HG03060 (cell line): Measurements from ENCODE around the gene MICAL3.

Experiments used
- ATAC-seq: cut with Tn5 transposase; IDR thresholded peaks from one replicate; pipeline ENCODE4 v1.9.1; 2021; ENCODE audit warnings: low read depth, moderate number of reproducible peaks; ENCODE audit not compliant: unreplicated experiment

Gene MICAL3

DNA sequence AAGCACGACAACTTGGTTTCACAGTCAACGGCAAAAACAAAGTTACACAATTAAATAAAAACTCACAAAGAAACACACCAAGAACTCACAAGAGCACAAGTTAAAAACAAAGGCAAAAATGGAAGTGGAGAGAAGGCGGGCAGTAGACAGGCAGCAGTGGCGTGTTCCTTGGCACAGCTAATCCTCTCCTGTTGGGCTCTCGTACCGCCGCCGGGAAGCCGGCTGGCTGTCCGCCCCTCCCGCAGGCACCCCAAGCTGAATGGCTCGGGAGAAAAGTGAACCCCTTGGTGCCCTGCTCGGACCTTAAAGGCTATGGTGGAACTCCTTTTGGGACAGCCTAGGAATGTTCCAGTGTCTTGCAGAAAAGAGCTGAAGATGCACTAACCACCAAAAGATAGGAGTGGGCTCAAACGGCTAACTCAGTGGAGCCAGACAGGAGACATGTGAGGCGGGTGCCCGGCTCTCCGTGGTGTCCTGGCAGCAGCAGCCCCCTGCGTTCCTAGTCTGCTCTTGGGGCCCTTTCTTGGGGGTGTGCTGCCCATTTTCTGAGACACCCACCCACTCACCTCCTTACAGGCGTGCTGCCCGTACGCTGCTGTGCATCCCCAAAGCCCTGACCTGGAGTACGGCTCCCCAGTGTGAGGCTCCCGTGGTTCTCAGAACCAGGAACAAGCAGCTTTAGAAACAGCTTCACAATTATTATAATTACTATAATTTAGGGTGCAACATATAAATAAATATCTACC lies 164.0 kb downstream of the MICAL3 start:
- no peak for ATAC-seq

DNA sequence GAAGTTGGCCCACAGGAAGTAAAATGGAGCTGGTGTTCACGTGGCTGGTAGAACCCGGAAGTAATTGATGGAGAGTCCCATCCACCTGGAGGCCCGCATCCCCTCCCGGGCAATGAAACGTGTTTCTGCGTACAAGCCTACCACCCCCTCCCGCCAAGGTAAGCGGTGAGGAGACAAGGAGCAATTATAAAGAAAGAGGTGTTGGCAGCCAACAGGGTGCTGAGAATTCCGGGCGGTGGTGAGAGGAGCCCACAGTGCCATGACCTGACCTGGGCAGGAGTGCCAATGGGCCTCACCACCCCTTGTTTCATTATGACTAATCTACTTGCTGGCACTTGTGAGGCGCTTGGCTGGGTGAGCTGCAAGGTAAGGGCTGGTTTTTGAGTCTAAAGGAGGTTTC lies 166.3 kb downstream of the MICAL3 start:
- ATAC-seq: no peak

DNA sequence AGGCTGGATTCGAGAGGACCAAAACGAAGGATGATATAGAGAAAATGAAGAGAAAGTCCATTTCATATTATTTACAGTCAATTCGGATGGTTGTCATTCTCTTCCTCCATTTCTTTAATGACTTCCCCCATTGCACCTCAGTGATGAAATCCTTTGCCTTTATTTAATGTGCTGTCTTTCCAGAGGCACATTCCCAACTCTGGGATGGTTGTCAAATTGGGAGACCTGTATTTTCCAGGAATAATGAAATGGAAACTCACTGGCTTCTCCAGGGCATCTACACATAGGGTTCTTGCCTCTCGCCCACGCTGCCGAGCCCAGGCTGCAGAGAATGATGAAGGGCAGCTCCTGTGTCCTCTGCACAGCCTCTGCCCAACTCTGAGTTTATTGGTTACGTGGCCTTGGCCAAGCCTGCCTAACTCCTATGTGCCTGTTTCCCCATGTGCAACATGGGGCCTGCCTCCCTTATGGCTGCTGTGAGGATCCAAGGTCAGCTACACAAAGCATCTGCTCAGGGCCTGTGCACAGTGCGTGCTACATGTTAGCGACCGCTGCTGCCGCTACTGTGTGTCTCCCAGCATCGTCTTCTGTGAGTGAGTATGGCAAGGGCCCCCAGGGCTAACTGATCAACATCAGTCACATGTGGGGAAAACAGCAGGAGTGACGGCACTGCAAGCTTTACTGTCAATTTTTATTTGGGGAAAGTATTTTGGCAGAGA lies 168.6 kb downstream of the MICAL3 start:
- ATAC-seq: no peak

DNA sequence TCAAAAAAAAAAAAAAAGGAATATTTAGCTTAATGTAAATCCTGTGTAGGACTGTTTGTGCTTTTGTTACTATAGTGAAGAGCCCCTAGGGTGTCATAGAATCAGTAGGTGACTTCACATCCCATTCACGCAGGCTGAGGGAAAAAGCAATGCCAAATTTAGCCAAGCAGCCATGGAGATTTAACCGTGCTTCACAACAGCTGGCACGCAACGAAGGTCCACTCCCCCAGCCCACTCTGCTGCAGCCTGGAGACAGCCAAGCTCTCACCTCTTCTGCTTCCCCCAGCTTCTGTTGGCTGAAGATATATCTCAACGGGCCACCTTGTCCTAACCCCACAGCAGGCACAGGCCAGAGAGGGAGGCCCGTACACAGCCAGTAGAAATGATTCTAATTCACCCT lies 171.3 kb downstream of the MICAL3 start:
- no peak for ATAC-seq

DNA sequence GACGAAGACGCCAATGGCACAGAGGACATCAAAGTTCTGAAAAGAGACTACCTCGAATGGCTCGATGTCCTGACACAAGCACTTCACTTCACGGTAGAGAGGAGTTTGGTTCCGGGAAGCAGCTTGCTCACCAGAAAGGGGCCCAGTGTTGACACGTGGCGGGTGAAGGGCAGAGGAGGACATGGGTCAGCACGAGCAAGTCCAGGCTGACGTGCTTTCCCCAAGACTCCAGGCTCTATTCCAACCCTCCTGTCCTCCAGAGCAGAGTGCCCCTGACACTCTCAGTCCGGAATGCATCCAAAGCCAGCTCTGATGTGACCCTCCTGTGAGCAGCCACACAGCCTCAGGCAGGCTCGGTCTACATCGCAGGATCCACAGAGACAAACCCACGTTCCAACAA lies 172.6 kb downstream of the MICAL3 start:
- ATAC-seq: no peak

DNA sequence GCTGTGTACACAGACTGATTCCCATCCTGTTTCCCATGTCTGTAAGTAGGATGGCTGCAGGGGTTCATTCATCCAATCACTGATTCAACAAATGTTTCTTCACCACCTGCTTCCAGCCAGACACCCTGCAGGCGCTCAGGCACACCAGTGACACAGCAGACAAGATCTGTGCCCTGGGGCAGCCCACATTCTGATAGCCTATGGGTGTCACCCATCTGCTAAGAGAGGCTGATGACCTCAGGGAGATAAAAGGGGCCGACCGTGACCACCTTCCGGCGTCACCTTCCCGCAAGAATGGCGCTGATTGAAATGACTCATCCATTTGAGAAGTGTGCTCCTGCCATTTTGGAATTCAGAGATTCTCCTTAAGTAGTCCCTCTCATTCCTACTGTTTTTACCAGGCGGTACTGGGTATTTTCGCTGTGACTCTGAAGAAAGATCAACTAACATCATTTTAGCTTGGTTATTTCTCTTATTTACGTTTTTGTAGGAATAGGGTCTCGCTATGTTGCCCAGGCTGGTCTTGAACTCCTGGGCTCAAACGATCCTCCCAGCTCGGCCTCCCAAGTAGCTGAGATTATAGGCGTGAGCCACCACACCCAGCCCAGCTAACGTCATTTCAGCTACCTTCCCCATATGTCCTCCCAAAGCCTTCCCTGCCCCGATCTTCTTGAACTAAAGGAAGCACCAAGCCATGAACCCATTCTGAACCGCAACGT lies 176.8 kb downstream of the MICAL3 start:
- ATAC-seq: no peak

DNA sequence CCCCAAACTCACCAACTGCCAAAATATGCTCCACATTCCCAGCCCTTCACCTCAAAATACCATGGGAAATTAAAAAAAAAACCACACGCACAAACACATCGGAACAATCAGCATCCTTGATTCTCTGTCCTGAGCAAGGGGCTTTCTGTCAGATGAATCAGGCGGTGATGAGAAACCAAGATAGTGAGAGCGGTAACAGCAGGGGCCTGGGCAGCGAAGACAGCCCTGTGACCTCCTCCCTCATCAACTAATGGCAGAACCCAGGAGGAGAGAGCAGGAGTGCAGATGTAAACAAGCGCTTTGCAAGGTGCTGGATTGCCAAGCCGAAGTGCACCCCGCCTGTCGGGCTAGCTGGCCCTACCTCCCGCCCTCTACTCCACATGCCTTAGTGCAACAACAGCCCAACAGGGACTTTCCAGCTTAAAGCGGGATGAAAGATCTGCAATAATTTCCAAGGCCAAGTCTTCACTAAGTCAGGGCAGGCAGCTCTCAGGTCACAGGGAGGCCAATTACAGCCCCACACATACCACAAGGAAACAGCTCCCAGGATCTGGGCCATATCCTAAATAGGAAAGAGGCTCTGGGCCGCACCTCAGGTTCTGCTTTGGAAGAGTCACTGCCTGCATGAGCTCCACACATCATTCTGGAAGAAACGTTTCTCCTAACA lies 177.9 kb downstream of the MICAL3 start:
- no peak for ATAC-seq

DNA sequence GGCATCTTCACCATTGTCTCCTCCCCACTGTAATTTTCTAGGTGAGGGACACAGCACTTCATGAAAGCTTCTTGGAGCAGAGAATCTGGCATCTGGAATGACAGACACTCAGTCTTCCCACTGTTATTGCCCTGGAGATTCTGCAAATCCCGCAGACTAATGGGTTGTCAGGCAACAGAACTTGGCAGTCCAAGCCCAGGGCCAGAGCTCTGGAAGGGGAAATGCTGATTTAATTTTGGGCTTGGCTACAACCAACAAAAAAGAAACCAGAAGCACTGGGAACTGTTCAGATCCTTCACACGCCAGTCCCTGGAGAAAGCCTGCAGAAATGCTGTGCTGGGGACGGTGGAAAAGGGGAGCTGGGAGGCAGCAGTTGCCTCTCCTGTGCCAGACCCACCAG lies 178.6 kb downstream of the MICAL3 start:
- ATAC-seq: no peak

DNA sequence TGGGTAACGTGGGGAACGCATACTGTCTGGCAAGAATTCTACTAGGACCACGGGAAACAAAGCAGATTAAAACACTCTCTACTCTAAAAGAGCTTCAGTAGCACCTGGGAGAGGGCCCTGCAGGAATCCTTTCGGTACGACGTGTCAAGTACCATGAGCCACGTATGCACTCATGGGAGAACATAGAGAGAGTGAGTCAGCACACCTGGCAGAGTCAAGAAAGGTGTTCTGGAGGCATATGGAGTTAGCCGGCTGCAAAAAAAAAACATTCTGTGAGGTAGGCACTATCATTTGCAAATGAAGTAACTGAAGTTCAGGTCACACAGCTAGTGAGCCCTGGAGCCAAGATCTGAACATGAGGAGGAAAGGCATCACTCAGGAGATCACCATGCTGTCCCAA lies 179.0 kb downstream of the MICAL3 start:
- no peak for ATAC-seq

DNA sequence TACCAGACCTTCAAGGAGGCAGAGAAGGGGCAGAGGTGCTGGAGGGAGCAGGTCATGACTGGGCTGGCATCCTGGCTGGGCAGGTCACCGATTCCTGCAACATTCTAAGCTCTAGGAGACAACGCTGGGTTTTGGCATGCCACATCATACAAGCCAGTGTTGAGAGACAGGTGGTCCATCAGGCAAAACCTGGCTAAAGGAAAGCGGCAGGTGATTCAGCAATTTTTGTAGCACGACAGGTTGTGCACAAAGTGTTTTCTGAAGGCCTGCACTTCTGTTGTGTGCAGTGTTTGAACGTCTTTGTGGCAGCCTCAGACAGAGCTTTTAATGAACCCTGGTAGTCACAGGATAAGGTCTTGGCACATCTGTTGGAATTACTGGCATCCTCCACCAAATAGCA lies 180.2 kb downstream of the MICAL3 start:
- ATAC-seq: no peak

DNA sequence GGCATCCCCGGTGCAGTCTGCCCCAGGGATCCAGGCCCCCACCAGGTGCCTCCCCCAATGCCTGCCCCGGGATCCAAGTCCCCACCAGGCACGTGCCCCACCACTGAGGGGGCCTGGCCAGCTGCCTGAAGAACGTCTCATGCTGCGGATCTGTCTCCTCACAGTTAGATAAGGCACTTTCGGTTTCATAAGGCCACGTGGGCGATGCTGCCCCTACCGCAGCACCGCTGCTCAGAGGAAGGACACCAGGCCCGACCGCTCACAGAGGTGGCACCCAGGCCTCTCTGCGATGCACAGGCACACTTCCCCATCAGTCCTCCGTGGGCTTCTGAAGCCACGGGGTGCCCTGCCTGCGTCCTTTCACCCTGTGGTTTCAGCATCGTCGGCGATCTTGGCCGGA lies 182.0 kb downstream of the MICAL3 start:
- ATAC-seq: no peak

DNA sequence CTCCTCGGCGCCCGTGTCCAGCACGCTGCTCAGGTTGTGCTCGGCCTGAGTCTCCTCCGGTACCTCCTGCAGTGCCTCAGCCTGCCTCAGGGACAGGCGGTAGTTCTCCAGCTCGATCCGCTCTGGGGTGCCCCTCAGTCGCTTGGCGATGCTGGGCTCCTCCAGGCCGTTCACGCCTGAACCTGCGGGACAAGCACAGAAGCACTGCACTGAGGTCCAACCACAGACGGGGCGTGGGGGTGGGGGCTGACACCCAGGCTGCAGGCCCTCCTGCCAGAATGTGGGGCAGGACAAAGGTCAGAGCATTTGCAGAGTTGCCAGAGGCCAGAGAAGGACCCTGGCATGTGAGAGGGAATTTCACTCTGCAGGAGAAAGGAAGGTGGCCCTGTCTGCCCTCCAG lies 182.5 kb downstream of the MICAL3 start:
- ATAC-seq: no peak

DNA sequence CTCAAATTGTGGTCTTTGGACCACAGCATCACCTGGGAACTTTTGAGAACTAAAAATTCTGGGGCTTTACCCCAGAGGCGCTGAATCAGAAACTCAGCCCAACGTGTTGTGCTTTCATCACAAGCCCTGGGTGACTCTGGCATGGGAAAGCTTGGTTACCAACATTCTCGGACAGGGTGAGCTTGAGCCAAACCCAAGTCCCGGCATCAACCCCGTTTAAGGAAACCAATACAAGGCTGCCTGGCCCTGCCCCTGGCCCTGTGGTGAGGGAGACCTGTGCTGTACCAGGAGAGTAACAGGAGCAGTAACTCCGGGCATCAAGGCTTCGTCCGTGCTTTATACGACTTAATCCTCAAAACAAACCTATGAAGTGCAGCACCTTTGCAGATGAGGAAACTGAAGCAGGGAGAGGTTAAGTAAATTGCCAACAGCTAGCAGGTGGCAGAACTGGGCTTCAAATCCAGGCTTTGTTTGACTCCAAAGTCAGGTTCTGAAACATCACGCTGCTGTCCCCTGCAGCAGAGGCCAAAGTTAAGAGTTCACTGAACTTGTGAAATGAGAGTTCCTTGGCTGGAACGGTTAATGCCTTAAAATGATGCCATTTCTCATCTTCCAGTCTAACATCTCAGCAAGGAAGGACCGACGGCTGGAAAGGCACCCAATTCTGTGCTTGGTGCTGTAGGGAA lies 186.0 kb downstream of the MICAL3 start:
- ATAC-seq: no peak

DNA sequence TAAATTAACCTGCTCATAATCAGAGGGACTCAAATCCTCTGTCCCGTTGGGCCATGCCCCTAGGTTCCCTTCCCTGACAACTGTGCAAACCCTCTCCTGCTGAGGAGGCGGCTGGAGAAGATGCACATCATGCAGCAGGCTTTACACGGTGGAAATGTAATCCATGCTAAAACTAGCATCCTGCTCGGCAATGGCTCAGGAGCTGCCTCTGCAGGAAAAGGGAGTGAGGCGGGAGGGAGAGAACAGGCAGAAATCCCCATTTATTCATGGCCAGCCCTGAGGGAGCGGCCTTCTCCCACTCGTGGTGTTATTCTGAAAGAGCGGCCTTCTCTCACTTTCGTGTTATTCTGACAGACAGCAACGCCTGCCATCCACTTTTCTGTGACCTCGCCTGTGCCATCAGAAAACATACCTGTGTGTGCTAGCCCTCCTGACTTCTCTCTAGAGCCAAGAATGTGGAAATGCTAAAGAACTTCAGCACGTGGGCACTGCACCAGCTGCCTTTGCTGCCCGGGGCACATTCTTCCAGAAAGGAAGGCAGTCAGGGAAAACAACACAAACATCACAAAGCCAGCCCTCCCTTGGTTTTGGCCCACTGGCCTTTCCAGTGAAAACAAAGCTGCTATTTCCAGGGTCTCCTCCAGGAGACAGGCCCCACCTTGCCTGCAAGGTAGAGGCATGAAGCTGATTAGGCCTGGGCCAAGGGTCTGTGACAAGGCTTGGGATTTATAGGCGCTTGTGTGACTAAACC lies 187.2 kb downstream of the MICAL3 start:
- ATAC-seq: no peak

DNA sequence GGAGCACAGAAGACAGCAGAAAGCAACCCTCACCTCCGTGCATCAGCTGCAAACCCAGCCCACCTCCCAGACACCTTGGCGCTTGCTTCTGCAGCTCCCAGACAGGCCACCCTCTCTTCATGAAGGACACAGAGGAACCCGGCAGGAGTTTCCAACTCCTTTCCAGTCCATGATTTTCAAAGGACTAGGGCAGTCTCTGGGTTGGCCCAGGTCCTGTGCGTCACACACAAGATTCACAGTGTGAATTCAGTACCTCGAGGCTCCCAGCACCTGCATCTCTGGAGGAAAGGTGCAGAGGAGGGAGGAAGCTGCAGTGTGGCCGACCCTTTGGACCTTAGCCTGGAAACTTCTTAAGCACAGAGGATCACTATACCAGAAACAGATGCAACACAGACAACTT lies 189.1 kb downstream of the MICAL3 start:
- ATAC-seq: no peak

DNA sequence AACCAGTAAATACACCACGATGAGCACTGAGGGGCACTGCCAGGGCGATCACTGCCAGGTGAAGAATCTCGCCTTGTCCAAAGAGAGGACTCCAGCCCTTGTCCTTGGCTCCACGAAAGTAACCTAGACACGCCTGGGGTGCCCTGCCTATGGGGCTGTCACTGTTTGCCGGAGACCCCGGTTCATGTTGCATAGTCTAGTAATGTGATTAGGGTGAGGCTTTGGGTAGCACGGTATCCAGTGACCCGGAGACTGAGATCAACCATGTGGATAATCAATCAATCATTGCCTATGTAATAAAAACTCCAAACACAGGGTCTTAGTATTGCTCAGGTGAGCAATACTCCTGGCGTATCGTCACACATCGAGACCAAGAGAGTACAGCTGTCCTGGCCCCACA lies 190.9 kb downstream of the MICAL3 start:
- no peak for ATAC-seq

DNA sequence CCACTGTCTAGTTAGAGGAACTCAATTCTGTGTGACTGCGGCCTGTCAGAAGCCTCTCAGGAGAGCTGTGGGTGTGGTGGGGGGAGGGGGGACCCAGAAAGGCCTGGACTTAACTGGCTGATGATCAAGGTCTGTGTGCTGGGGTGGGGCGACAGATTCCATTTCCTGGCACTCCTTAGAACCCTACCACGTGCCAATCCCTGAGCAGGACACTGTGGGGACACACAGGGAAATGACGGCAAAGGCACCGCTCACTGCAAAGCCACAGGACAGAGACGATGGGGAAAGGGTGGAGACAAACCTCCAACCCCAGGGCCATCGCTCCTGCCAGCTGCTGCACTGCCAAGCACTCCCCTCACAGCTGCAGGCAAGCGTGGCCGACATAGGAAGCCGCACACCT lies 191.7 kb downstream of the MICAL3 start:
- ATAC-seq: no peak

DNA sequence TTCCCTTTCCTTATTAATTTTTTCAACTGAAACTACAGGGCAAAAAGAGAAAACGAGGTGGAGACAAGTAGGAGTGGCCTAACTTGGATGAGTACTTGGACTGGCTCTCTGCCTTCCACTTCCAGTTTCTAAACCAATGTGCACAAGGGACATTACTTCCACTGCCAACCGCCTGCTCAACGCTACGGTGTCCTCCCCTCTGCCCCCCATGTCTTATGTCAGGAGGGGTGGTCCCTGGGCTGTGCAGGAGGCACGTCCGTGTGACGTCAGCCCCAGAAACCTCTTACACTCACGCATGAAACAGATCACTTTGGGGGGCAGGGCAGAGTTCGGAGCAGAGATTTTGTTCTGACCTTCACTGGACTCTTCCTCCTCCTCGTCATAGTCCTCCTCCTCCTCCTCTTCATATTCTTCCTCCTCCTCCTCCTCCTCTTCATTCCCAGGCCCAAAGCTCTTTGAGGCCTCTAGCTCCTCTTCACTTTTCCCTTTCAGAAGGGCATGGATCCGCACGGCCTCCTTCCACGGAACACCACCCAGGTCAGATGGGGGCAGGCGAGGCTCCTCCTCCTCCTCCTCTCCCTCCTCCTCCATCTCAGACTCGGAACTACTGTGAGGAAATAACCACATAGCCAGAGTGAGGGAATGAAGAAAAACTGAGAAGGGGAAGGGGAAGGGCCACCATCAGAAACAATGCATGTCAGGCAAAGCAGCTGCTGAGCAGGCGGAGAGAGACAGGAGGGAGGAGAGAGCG lies 192.7 kb downstream of the MICAL3 start:
- no peak for ATAC-seq
